Bronchial epithelial cell (primary cell): ENCODE data around the gene ZNF248. TPM values are rescaled to one million over a fixed set of nuclear protein-coding genes. Genes with fewer than 3 reads are reported as not detected.

Source experiments
- DNase-seq: peaks from one replicate; pipeline ENCODE4 v3.0.0-alpha.2; 2010; ENCODE audit warnings: low read depth
- FAIRE-seq: peaks from 2 replicates; lab custom pipeline; 2011; peaks lifted over from hg19 to GRCh38; lab: Jason Lieb, UNC
- H3K27me3 ChIP-seq: 2 replicates; pipeline ENCODE4 v1.5.1; 2011; ENCODE audit warnings: low read length; ENCODE audit not compliant: control insufficient read depth, insufficient read depth
- H3K36me3 ChIP-seq: 2 replicates; pipeline ENCODE4 v1.5.1; 2011; ENCODE audit warnings: low read length; ENCODE audit not compliant: control insufficient read depth, insufficient read depth
- H3K4me3 ChIP-seq: 2 replicates; pipeline ENCODE4 v1.5.1; 2011; ENCODE audit warnings: mild to moderate bottlenecking, low read depth, low read length, control low read depth
- total RNA-seq: library from RNA; depleted of rRNA; stranded (reverse); fragments of >200 nt; gene quantifications from 2 replicates; pipeline ENCODE4 v1.2.1, GENCODE V29; 2014
- TF ChIP-seq, protein P1 (sequence below): IDR thresholded peaks from 2 replicates; pipeline ENCODE4 v1.5.1; 2011; ENCODE audit warnings: mild to moderate bottlenecking, moderate library complexity, low read length, control low read depth, inconsistent platforms; ENCODE audit not compliant: insufficient read depth, severe bottlenecking

ZNF248 gene
- total RNA-seq, 1 donor from 2014 or later: 6.1 TPM

DNA sequence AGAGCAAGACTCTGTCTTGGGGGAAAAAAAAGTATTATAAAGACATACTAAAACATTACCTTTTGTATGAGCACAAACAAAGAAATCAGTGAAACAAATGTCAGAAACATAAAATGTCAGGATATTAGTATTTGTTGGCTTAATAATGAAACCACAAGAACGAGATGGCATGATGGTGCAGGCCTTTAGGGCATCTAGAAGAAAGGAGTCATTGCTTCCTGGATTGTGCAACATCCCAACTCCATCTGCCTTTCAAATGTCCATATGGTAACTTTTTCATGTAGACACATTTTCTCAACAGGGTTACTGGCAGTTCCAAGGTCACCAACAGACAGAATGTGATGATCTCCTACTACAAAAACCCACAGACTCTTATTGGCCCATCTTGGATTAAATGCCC lies 96.6 kb downstream of the ZNF248 start:
- Histone ChIP-seq H3K4me3 (no peak overlapping the region), H3K27me3 (no peaks in the 10 kb centered on the region), H3K36me3 (no peaks in the 10 kb centered on the region)
- FAIRE-seq (no peak), DNase-seq (peak; percentile 82)
- TF ChIP-seq, protein P1, sequence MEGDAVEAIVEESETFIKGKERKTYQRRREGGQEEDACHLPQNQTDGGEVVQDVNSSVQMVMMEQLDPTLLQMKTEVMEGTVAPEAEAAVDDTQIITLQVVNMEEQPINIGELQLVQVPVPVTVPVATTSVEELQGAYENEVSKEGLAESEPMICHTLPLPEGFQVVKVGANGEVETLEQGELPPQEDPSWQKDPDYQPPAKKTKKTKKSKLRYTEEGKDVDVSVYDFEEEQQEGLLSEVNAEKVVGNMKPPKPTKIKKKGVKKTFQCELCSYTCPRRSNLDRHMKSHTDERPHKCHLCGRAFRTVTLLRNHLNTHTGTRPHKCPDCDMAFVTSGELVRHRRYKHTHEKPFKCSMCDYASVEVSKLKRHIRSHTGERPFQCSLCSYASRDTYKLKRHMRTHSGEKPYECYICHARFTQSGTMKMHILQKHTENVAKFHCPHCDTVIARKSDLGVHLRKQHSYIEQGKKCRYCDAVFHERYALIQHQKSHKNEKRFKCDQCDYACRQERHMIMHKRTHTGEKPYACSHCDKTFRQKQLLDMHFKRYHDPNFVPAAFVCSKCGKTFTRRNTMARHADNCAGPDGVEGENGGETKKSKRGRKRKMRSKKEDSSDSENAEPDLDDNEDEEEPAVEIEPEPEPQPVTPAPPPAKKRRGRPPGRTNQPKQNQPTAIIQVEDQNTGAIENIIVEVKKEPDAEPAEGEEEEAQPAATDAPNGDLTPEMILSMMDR: no peak

- no peaks in the 10 kb centered on the region for H3K36me3 ChIP-seq
- H3K27me3 ChIP-seq: no peaks in the 10 kb centered on the region
- no peak for FAIRE-seq
- TF ChIP-seq, protein P1: no peak
- H3K4me3 ChIP-seq: no peak overlapping the region
- no peak for DNase-seq
These were observed 99.3 kb downstream of the ZNF248 start for GRCh38 chr10:37758074-37758473.

GRCh38 chr10:37754538-37755323 lies 102.7 kb downstream of the ZNF248 start:
- Histone ChIP-seq H3K4me3 (no peak overlapping the region), H3K27me3 (no peaks in the 10 kb centered on the region), H3K36me3 (no peaks in the 10 kb centered on the region)
- FAIRE-seq: no peak
- TF ChIP-seq, protein P1: peak; percentile 47
- peak; percentile 31 for DNase-seq

- Histone ChIP-seq H3K27me3 (no peaks in the 10 kb centered on the region), H3K36me3 (no peaks in the 10 kb centered on the region), H3K4me3 (no peak overlapping the region)
- no peak for DNase-seq
- TF ChIP-seq, protein P1: no peak
- FAIRE-seq: no peak
These were observed 105.0 kb downstream of the ZNF248 start for GRCh38 chr10:37752334-37752875.

GRCh38 chr10:37748170-37748569 lies 109.2 kb downstream of the ZNF248 start:
- no peaks in the 10 kb centered on the region for H3K27me3 ChIP-seq
- no peaks in the 10 kb centered on the region for H3K36me3 ChIP-seq
- no peak overlapping the region for H3K4me3 ChIP-seq
- no peak for FAIRE-seq
- no peak for DNase-seq
- TF ChIP-seq, protein P1: no peak
